ENCODE measurements around the gene TAF11.
"Not testable (repeated sequence)": the region's sequence is repeated elsewhere in the genome, so short reads cannot be mapped to it uniquely, and the experiment has no call there.

TAF11 gene, protein sequence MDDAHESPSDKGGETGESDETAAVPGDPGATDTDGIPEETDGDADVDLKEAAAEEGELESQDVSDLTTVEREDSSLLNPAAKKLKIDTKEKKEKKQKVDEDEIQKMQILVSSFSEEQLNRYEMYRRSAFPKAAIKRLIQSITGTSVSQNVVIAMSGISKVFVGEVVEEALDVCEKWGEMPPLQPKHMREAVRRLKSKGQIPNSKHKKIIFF

DNA sequence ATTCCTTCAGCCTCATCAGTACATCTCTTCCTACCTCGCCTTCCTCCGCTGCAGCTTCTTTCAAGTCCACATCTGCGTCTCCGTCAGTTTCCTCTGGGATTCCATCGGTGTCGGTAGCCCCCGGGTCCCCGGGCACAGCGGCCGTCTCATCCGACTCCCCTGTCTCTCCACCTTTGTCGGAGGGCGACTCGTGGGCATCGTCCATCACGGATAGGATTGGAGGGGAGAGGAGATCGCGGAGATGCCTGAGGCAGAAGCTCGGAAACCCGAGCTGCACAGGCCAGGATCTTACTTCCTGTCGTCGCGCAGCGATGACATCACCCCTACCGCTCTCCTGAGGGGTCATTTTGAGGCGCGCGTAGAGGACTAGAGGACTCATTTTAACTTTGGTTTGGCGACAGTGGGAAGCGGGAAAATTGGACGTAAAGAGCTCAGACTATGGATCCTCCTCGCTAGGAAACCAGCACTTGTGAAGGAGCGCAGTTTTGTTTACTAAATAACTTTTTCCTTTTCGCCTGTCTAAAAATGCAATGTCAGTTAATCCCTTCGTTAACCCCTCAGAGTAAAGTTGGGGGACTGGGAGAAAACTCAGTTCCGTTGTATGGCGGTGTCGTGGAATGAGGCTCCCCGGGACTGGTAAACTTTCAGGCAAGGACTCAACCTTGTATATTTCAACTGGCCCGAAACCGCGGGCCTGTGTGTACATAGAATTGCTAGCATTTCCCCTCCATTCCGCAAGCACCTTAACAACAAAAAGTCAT is at the start of gene TAF11:
TAF11 (minus strand) TSS at position 290 of the 761 bp plus-strand sequence; CDS start at position 205, 85 bp downstream.
- DNase-seq (ENCODE audit: low read depth in 2 of 2): peak; percentile 73 to 87

- DNase-seq (ENCODE audit: low read depth in 2 of 2): no peak
Measured at GRCh38 chr6:34934516-34934915, 46.7 kb upstream of the TAF11 start.

DNA sequence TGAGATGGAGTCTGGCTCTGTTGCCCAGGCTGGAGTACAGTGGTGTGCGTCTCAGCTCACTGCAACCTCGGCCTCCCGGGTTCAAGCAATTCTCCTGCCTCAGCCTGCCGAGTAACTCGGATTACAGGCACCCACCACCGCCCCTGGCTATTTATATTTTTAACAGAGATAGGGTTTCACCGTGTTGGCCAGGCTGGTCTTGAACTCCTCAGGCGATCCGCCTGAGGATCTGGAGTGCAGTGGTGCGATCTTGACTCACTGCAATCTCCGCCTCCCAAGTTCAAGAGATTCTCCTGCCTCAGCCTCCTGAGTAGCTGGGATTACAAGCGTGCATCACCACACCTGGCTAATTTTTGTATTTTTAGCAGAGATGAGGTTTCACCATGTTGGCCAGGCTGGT is 44.4 kb upstream of the TAF11 start:
- not testable (repeated sequence) for DNase-seq (ENCODE audit: low read depth in 2 of 2)

DNA sequence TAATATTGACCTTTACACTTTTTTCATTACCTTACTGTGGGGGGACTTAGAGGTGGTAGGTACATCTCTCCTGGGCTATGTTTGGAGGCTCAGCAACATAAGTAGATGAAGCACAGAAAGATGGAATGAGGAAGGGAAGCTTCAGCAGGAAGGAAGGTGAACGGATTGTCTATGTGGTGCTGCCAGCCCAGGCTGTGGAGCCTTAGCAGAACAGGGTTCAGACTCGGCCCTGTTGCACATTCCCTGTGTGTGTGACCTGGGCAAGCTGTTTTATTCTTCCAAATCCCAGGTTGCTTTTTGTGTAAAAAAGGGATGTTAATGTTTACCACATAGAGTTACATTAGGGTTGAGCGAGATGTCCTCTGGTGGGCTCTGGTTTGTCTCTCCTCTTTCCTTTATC is 42.4 kb upstream of the TAF11 start:
- no peak for DNase-seq (ENCODE audit: low read depth in 2 of 2)

- DNase-seq (ENCODE audit: low read depth in 2 of 2): no peak
Measured at GRCh38 chr6:34929241-34929978, 41.6 kb upstream of the TAF11 start.

DNA sequence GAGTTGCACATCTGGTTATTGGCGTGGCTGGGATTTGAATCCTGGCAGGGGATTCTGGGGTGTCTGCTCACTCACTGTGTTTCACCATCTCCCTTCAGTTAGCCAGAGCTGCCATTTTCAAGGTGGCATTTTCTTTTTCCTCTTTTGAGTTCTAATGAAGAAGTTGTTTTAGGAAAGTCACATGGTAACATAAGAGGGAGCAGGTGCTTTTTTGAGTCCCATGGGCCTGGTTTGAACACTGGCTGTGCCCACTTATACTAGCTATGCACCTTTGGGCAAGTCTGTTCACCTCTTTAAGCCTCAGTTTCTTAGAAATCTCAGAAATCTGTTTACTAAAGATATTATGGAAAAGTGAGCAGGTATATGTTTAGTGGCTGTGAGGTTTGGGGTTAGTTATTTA is 40.9 kb upstream of the TAF11 start:
- DNase-seq (ENCODE audit: low read depth in 2 of 2): no peak

DNA sequence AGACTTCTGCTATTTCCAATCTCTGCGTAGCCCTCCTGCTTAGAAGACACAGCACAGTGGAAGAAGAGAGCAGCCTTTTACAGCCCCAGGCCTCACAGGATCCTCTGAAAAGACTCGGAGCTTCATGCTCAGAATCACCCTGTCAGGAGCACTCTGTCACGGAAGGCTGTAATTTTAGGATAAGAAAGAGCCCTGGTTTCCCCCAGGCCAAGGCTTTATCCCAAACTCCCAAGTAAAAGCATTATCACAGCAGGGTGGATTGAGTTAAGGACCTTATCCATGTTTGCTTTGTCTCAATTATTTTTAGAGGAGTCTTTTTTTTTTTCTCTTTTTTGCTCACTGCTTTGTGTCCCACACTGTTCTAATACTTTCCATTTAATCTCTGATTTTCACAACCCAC is 40.4 kb upstream of the TAF11 start:
- no peak for DNase-seq (ENCODE audit: low read depth in 2 of 2)

- DNase-seq (ENCODE audit: low read depth in 2 of 2): no peak
Measured at GRCh38 chr6:34926655-34927054, 38.8 kb upstream of the TAF11 start.

DNA sequence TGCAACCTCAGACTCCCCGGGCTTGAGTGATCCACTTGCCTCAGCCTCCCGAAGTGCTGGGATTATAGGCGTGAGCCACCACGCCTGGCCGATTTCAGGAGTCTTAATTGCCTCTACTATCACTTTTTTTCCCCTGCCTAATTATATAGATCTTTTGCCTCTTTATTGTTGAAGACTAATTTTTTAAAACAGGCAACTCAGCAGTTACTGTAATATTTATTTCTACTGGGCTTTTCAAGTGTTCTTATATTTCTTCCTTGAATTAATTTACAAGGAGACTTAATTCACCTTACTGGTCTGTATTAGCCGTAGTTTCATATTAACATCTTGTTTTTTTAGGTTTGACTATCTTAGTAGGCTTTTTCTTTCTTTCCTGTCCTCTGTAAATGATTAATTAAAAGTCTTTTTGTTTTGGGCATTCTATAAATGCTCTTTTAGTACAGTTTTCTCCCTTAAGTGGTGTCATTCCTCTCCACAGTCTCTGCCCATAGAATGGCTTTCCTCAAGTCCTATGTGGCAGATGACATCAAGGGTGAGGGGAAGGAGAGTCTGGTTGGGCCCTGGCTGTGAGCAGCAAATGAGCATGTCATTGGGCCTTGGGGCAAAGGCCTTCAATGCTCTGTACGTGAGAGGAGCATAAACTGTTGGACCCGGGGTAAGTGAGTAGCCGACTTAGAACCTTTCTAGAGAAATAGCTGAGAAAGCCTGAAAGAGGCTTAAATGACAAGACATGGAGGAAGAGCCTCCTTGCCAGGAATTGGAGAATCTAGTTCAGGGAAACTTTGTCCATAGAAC is 37.2 kb upstream of the TAF11 start:
- no peak for DNase-seq (ENCODE audit: low read depth in 2 of 2)

DNA sequence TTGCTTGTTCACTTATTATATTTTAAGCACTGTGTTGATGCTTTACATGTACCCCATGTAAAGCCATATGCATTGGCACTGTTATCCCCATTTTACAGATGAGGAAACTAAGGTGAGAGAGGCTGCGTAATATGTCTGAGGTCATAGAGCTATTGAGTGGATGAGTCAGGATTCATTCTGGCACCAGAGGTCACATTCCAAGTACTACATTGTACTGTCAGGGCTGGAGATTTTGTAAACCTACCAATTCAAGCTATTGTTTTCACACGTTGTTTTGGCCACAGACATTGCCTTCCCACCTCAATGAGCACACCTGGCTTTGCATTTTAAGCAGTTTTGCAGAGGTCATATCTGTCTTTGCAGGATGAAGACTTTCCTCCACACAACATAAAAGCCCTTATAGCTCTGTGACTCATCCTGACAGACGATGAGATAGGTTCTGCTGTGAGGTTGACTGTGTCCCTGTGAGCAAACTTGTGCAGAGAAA is 34.4 kb upstream of the TAF11 start:
- no peak for DNase-seq (ENCODE audit: low read depth in 2 of 2)

DNA sequence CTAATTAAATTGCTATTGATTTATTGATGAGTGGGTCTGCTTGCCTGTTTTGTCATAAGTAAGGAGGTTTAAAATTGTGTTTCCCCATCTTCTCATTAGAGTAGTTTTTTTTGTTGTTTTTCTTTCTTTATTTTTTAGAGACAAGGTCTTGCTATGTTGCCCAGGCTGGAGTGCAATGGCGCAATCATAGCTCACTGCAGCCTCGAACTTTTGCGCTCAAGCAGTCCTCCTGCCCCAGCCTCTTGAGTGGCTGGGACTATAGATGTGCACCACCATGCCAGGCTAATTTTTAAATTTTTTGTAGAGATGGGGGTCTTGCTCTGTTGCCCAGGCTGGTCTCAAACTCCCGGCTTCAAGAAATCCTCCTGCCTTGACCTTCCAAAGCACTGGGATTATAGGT is 32.3 kb upstream of the TAF11 start:
- no peak for DNase-seq (ENCODE audit: low read depth in 2 of 2)

DNA sequence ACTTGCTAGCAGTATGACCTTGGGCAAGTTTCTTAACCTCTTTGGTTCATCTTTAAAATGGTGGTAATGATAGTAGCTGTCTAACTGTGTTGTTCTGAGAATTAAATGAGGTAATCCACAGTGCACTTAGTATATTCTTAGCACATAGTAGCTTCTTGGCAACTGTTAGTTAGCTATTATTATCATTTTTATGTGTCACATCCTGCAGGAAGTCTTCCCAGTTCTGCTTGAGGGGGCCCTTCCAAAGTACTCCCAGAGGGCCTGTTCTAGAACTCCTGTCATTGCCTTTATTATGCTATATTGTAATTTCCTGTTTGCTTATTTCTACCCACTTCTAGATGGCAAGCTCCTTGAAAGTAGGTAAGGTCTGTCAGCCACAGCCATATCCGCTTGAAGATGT is 31.8 kb upstream of the TAF11 start:
- DNase-seq (ENCODE audit: low read depth in 2 of 2): no peak

GRCh38 chr6:34917626-34918285 is 29.9 kb upstream of the TAF11 start:
- no peak for DNase-seq (ENCODE audit: low read depth in 2 of 2)

DNA sequence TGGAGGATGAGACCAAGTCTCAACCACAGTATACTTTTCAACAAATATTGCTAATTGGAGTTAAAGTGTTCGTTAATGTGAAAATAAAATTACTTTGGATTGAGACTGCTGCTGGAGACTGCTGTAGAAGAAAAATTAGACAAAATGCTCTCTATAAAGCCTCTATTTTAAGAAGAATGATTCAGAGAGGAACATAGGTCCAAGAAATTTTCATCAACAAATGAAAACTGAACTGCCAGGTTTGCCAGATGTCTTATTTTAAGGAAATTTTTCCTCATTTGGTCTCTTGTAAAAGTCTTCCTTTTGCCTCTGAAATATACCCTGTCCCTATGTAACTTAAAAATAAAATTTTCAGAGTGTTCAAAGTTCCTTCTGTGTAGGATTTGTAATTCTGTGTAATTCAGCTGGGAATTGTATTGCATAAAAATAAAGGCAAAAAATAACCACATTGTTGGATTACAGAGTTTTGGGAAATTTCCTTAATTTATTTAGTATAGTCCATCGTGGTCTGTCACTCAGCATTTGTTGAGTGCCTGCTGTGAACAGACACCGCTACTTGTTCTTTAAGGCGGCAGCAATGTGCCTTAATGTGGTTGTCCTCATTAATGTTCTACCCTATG is 28.6 kb upstream of the TAF11 start:
- no peak for DNase-seq (ENCODE audit: low read depth in 2 of 2)

- no peak for DNase-seq (ENCODE audit: low read depth in 2 of 2)
Measured at GRCh38 chr6:34914358-34914757, 26.5 kb upstream of the TAF11 start.

GRCh38 chr6:34912715-34913464 is 25.0 kb upstream of the TAF11 start:
- DNase-seq (ENCODE audit: low read depth in 2 of 2): no peak

DNA sequence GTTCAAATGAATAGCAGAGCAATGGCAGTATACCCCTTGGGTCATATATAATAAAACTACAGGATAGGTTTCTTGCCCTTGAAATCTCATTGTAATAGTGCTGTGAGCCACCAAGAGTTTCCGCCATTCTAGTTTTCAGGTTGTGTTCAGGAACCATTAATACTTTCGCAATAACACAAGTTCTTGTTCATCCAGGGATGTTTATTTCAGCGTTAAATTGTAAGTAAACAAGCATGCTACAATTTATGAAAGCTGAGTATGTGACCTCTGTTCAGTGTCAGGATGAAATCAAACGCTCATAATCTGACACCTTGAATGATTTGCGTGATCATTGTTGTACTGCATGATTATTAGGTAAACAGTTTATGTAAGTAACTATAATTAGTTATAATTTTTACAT is 24.0 kb upstream of the TAF11 start:
- DNase-seq (ENCODE audit: low read depth in 2 of 2): no peak

GRCh38 chr6:34909320-34909883 is 21.6 kb upstream of the TAF11 start:
- DNase-seq (ENCODE audit: low read depth in 2 of 2): no peak

GRCh38 chr6:34908194-34908593 is 20.4 kb upstream of the TAF11 start:
- no peak for DNase-seq (ENCODE audit: low read depth in 2 of 2)

DNA sequence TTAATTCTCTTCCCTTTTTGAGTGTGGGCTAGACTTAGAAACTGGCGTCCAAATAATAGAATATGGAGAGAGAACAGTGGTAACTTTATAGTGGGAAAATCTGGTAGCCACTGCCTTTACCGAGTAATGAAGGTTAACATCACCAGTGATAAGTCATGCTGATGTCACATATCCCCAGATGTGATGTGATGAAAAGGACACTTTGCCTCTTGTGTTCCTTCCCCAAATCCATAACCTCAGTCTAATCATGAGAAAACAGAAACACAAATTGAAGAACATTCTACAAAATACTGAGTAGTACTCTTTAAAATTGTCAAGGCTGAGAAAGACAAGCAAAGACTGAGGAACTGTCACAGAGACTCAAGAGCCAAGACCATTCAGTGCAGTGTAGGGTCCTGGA is 19.0 kb upstream of the TAF11 start:
- no peak for DNase-seq (ENCODE audit: low read depth in 2 of 2)
